ENCODE measurements around the gene C3orf85. TPM values are rescaled to one million over a fixed set of nuclear protein-coding genes. Genes with fewer than 3 reads are reported as not detected.

The C3orf85 gene
- total and polyA plus RNA-seq, 9 donors, result not detected

DNA sequence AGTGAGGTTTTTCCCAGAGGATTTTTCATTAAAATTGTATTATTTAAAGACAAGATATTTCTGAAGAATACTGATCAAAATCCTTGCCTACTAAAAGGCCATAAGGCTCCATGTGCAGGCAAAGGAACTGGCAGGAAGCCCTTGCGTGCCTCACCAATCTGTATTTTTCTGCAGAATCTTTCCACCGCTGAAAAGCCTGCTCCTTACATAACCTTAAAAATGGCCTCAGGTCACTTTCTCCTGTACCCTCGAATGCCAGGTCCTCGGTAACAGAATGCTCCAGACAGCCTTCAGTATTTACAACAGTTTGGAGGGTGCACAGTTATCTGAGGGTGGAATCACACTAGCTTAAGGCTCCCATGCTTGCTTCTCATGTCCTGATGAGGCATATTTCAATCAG lies 21.8 kb upstream of the C3orf85 start:
- 45 to 71% (median 66%) methylated on average over 4 of the region's 4 CpGs for WGBS, 3 donors
- Histone ChIP-seq H3K9me3 (no peaks in the 10 kb centered on the region), H3K36me3 (no peaks in the 10 kb centered on the region), H3K27me3 (no peaks in the 10 kb centered on the region), H3K4me3 (no peak overlapping the region), H3K4me1 (ENCODE audit: insufficient read depth) (peaks cover 4% of the 10 kb centered on the region), H3K27ac (no peak overlapping the region)
- no peak for DNase-seq
- intact Hi-C loops (cut with DNase I), result no loop called here
- TF ChIP-seq EP300 (IDR thresholded peaks at IDR 0.05) (no peak), POLR2A (IDR thresholded peaks at IDR 0.05) (no peak)
- TF ChIP-seq, protein P1, sequence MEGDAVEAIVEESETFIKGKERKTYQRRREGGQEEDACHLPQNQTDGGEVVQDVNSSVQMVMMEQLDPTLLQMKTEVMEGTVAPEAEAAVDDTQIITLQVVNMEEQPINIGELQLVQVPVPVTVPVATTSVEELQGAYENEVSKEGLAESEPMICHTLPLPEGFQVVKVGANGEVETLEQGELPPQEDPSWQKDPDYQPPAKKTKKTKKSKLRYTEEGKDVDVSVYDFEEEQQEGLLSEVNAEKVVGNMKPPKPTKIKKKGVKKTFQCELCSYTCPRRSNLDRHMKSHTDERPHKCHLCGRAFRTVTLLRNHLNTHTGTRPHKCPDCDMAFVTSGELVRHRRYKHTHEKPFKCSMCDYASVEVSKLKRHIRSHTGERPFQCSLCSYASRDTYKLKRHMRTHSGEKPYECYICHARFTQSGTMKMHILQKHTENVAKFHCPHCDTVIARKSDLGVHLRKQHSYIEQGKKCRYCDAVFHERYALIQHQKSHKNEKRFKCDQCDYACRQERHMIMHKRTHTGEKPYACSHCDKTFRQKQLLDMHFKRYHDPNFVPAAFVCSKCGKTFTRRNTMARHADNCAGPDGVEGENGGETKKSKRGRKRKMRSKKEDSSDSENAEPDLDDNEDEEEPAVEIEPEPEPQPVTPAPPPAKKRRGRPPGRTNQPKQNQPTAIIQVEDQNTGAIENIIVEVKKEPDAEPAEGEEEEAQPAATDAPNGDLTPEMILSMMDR (IDR thresholded peaks at IDR 0.05), result no peak

DNA sequence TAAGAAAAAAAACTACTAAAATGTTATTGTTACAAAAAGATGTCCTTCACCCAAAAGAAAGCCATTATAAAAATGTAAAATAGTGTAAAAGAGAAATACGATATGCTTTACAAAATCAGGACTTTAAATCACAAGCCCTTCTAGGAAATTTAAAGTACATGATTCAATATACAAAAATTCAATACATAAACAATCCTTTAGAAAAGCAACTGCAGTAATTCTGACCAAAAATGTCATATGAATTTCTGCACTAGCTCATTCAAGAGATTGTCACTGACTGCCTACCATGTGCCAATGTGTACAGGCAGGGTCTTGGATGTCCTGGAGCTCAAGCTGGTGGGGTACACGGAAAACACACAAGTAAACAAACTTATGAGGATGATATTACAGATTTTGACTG lies 21.1 kb upstream of the C3orf85 start:
- H3K27me3 ChIP-seq, result no peaks in the 10 kb centered on the region
- intact Hi-C loops (cut with DNase I), result no loop called here
- 19 to 32% (median 21%) methylated on average over 2 of the region's 2 CpGs for WGBS, 3 donors
- DNase-seq, result no peak
- TF ChIP-seq EP300 (IDR thresholded peaks at IDR 0.05), result no peak
- TF ChIP-seq, protein P1 (IDR thresholded peaks at IDR 0.05), result no peak
- TF ChIP-seq POLR2A (IDR thresholded peaks at IDR 0.05), result no peak
- H3K36me3 ChIP-seq, result no peaks in the 10 kb centered on the region
- peaks cover 4% of the 10 kb centered on the region for H3K4me1 ChIP-seq (ENCODE audit: insufficient read depth)
- H3K9me3 ChIP-seq, result no peaks in the 10 kb centered on the region
- no peak overlapping the region for H3K4me3 ChIP-seq
- no peak overlapping the region for H3K27ac ChIP-seq

DNA sequence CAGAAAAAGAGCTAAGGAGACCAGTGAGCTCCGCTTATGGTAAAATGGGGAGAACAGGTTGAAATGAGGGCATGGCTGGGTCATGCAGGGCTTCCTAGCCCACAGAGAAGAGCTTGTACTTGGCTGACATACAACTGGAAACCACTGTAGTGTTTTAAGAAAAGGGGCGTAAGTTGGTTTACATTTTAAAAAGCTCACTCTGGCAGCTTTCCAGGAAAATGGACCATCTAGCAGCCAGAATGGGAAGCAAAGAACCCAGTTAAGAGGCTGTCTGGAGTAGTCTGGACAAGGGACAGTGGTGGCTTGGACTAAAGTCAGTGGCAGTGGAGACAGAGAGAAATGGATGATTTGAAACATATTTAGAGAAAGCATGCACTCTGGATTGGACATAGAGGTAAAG lies 20.5 kb upstream of the C3orf85 start:
- TF ChIP-seq EP300 (IDR thresholded peaks at IDR 0.05), result no peak
- no peak for TF ChIP-seq POLR2A (IDR thresholded peaks at IDR 0.05)
- TF ChIP-seq, protein P1 (IDR thresholded peaks at IDR 0.05), result no peak

DNA sequence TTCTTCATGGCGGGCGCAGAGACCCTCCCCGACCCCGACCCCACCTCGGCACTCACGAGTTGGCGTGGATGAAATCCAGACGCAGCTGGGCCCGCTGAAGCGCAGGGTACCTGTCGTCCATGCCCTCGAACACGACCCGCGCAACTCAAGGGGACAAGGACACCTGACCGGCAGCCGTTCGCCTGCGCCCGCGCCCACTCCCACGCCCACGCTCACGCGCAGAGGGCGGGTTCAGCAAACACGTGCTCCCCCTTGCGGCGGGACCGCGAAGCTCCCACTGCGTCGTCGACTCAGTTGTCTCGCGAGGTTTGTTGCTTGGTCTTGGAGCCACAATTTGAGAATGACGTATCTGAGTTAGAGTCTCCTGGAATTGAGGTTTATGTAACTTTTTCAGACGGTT lies 18.6 kb upstream of the C3orf85 start, which contains the start of gene MORC1:
MORC1 (minus strand) TSS at position 196 of the 400 bp plus-strand sequence; CDS start at position 121, 75 bp downstream.
- H3K36me3 ChIP-seq, result no peaks in the 10 kb centered on the region
- H3K27ac ChIP-seq, result no peak within 1 kb of the TSS
- DNase-seq, result peak in 1 of 5 donors; percentile 12
- 95 to 96% (median 95%) methylated on average over 38 of the region's 38 CpGs for WGBS, 3 donors
- intact Hi-C loops (cut with DNase I), result no loop called here
- TF ChIP-seq POLR2A (IDR thresholded peaks at IDR 0.05), result no peak
- TF ChIP-seq, protein P1 (IDR thresholded peaks at IDR 0.05), result no peak
- TF ChIP-seq EP300 (IDR thresholded peaks at IDR 0.05), result no peak
- H3K4me3 ChIP-seq, result no peak within 1 kb of the TSS
- no peaks in the 10 kb centered on the region for H3K9me3 ChIP-seq
- H3K27me3 ChIP-seq, result no peaks in the 10 kb centered on the region
- peaks cover 4% of the 10 kb centered on the region for H3K4me1 ChIP-seq (ENCODE audit: insufficient read depth)

More for the DNA sequence above, 20.5 kb upstream of the C3orf85 start:
- DNase-seq, result no peak
- 26 to 42% (median 33%) methylated on average over 2 of the region's 2 CpGs for WGBS, 3 donors
- no peaks in the 10 kb centered on the region for H3K27me3 ChIP-seq
- no peak overlapping the region for H3K4me3 ChIP-seq
- intact Hi-C loops (cut with DNase I), result no loop called here
- H3K36me3 ChIP-seq, result no peaks in the 10 kb centered on the region
- no peak overlapping the region for H3K27ac ChIP-seq
- H3K9me3 ChIP-seq, result no peaks in the 10 kb centered on the region
- peaks cover 4% of the 10 kb centered on the region for H3K4me1 ChIP-seq (ENCODE audit: insufficient read depth)

All from ovary (tissue), 9 donors.